Stimulated activated naive CD8-positive, alpha-beta T cell treated with anti-CD3 and anti-CD28 coated beads, Interleukin-15, Interleukin-2, amounts not matched to agents 100 U/mL and 50 U/mL, for 24 hours (primary cell): ENCODE data around the gene BRD8.
"Not testable (repeated sequence)": the region's sequence is repeated elsewhere in the genome, so short reads cannot be mapped to it uniquely, and the experiment has no call there.

ENCODE experiments used
- ATAC-seq: fragments of 150-1000 bp; cut with Tn5 transposase; one replicate; pipeline ENCODE4 v1.10.0; 2021
- DNase-seq: peaks from one replicate; pipeline ENCODE4 v3.0.0; 2021

The BRD8 gene

GRCh38 chr5:138178516-138179276 is at the start of gene BRD8, which contains the start of gene KIF20A:
BRD8 (minus strand) TSS chr5:138178630; CDS start chr5:138178614, 16 bp downstream.
KIF20A (plus strand) TSS chr5:138179112; CDS start chr5:138179681, 569 bp downstream.
- ATAC-seq (peak; percentile 93), DNase-seq (peak; percentile 92)

- ATAC-seq (no peak), DNase-seq (no peak)
Observed at GRCh38 chr5:138226910-138227309, 48.5 kb upstream of the BRD8 start.

GRCh38 chr5:138224712-138225111 is 46.3 kb upstream of the BRD8 start:
- DNase-seq: no peak
- no peak for ATAC-seq

GRCh38 chr5:138223532-138223931 is 45.1 kb upstream of the BRD8 start:
- DNase-seq: no peak
- no peak for ATAC-seq

- ATAC-seq (no peak), DNase-seq (no peak)
Observed at GRCh38 chr5:138216799-138217198, 38.4 kb upstream of the BRD8 start.

DNA sequence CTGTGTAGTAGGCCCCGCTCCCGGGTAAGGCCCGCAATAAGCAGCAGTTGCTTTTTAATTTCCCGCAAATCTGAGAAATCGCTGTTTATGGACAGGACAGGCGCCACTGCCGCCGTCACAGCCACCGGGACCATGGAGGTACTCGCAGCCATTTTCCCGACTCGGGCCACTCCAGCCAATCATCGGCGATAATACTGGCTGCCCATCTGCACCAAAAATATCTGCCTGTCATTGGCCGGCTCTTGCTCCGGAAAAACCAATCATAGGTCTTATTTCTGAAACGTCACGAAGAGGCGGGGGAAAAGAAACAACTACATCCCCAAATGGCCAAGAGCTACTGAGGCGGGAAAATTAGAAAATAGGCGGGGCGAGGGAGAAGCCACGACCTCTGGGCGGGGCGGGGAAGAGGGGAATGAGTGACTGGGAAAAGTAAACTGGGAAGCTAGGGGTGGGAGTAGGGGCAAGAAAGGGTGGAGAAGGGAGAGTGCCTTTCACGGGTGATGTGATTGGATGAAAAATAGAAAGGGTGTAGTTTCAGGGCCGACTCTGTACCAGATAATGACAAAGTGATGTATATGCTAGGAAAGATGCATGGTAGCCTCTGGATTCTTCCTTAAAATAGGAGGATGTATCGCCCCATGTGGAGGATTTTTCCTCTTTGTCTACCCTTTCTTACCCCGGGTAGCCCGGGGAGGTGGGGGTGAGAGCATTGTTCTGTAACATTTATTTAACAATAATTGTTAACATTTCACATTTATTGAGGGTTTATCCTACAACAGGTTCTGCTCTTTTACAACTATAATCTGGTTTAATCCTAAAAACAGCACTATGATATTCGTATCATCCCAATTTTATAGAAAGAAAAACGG is 35.0 kb upstream of the BRD8 start, which contains the start of gene CDC23:
Gene CDC23, minus strand, starts transcription at position 163 of the 869 bp plus-strand sequence. Its CDS starts 11 bp downstream, at position 152.
- ATAC-seq (peak; percentile 98), DNase-seq (peak; percentile 87)

GRCh38 chr5:138212828-138213160 is 34.4 kb upstream of the BRD8 start:
- ATAC-seq (peak; percentile 34), DNase-seq (no peak)

GRCh38 chr5:138210985-138211384 is 32.6 kb upstream of the BRD8 start:
- DNase-seq (no peak), ATAC-seq (no peak)

DNA sequence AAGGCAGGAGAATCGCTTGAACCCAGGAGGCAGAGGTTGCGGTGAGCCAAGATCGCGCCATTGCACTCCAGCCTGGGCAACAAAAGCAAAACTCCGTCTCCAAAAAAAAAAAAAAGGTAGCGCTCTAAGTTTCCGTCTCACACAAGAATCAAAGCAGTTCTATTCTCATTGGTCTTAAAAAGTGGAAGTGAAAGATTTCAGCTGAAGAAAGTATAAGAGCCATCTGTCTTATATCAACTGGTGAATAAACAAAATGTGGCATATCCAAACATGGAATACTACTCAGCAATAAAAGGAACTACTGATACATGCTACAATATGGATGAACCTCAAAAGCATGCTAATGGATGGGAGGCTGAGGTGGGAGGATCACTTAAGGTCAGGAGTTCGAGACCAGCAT is 15.4 kb upstream of the BRD8 start:
- not testable (repeated sequence) for ATAC-seq, DNase-seq

- ATAC-seq: no peak
Observed at GRCh38 chr5:138192826-138193225, 14.4 kb upstream of the BRD8 start.

GRCh38 chr5:138188626-138189025 is 10.2 kb upstream of the BRD8 start:
- DNase-seq (no peak), ATAC-seq (no peak)

More at GRCh38 chr5:138192826-138193225, 14.4 kb upstream of the BRD8 start:
- no peak for DNase-seq

GRCh38 chr5:138186002-138186447 is 7.6 kb upstream of the BRD8 start:
- no peak for ATAC-seq

GRCh38 chr5:138182808-138183207 is 4.4 kb upstream of the BRD8 start:
- ATAC-seq (no peak), DNase-seq (no peak)

More at GRCh38 chr5:138186002-138186447, 7.6 kb upstream of the BRD8 start:
- no peak for DNase-seq

DNA sequence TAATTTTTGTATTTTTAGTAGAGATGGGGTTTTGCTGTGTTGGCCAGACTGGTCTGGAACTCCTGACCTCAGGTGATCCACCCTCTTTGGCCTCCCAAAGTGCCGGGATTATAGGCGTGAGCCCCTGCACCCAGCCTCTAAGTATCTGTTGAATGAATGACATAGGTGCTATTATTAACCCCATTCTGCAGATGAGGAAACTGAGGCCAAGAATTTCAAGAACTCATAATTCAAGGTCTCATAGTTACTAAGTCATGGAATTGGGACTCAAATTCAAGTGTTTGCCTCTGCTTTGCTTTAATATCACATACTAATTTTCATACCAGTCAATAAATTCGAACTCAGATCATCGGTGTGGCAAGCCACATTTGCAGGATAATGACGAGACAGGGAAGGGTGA is 2.4 kb upstream of the BRD8 start:
- ATAC-seq (no peak), DNase-seq (no peak)

DNA sequence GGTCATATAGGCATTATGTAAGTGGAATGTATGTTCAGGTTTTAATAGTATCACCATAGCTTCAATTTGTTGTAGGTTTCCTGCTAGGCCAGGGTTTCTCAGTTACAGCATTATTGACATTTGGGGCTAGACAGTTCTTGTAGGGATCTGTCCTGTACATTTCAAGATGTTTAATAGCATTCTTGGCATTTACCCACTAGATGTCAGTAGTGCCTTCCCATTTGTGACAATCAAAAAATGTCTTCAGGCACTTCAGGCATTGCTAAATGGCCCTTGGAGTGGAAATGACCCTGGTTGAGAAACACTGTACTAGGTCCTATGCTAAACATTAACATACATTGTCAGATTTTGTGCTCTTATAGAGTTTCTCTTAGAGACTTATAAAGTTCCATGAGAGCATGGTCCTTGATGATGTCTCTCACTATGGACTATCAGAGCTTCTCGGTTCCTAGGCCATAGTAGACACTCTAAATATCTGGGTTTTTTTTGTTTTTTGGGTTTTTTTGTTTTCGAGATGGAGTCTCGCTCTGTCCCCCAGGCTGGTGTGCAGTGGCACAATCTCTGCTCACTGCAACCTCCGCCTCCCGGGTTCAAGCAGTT is 1.9 kb upstream of the BRD8 start:
- DNase-seq (no peak), ATAC-seq (peak; percentile 12)

- peak; percentile 19 for DNase-seq
- ATAC-seq: no peak
Observed at GRCh38 chr5:138179277-138179857, 937 bp upstream of the BRD8 start.

- ATAC-seq (no peak), DNase-seq (peak; percentile 40)
Observed at GRCh38 chr5:138177941-138178515, 402 bp downstream of the BRD8 start.

DNA sequence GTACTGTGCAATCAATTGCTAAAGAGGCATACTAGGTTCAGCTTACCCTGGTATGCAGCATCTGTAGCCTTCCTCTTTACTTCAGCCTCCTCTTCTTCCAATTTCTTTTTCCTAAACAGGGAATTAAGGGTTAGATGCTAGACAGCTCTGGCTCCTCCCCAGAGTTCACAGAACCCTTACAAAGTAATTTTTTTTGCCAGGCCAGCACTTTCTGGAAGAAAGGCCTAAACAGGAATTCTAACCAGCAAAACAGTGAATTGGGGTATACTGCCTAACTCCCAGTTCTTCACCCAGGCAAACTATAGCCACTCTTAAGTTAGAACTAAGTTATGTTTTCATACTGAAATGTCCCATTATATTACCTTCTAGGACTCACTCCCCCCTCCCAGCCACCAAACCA is 8.1 kb downstream of the BRD8 start:
- no peak for ATAC-seq
- DNase-seq: no peak

GRCh38 chr5:138169124-138169523 is 9.3 kb downstream of the BRD8 start:
- no peak for DNase-seq
- ATAC-seq: no peak

GRCh38 chr5:138163721-138164120 is 14.7 kb downstream of the BRD8 start:
- ATAC-seq (no peak), DNase-seq (no peak)

- no peak for ATAC-seq
- DNase-seq: no peak
Observed at GRCh38 chr5:138160706-138161105, 17.7 kb downstream of the BRD8 start.

GRCh38 chr5:138159666-138160065 is 18.8 kb downstream of the BRD8 start:
- no peak for DNase-seq
- no peak for ATAC-seq
